Measurements from ENCODE around the gene CAPN3.

The CAPN3 gene

DNA sequence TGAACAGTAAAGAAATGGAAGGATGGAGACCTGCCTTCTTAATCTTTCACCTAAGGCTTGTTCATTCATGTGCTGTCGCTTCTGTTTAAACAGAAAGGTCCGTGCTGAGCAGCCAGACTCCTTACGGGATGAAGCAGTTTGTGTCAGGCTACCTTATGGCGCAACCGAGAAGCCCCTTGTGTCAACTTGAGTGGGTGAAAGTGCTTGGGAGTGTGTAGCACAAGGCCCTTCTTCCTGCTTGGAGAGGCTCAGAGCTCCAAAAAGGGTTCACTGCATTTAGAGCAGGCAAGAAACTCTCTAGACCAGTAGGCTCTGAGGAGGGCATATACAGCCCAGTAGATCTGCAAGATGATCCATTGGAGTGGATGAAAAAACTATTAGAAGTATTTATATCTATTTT is 16.0 kb downstream of the CAPN3 start:
- Histone ChIP-seq H3K27me3 (replicated peaks; ENCODE audit: insufficient read depth, low read length) (no peaks in the 10 kb centered on the region), H3K4me1 (ENCODE audit: low read length) (no peaks in the 10 kb centered on the region), H3K79me2 (ENCODE audit: low read length) (no peaks in the 10 kb centered on the region), H3K36me3 (replicated peaks; ENCODE audit: insufficient read depth, low read length) (no peaks in the 10 kb centered on the region), H3K4me3 (ENCODE audit: low read length) (no peak overlapping the region), H3K27ac (ENCODE audit: low read length) (no peak overlapping the region), H3K9me3 (replicated peaks; ENCODE audit: insufficient read depth, low read length) (no peaks in the 10 kb centered on the region), H2AFZ (ENCODE audit: low read length) (no peak overlapping the region), H4K20me1 (ENCODE audit: insufficient read depth, low read length) (no peaks in the 10 kb centered on the region), H3K9ac (ENCODE audit: low read length) (no peak overlapping the region), H3K4me2 (ENCODE audit: low read depth, low read length) (no peak overlapping the region), H3K9me2 (replicated peaks; ENCODE audit: insufficient read depth, low read length) (no peaks in the 10 kb centered on the region), H3F3A (ENCODE audit: insufficient read depth, low read length) (no peaks in the 10 kb centered on the region)
- no peak for DNase-seq
- TF ChIP-seq, protein P1, sequence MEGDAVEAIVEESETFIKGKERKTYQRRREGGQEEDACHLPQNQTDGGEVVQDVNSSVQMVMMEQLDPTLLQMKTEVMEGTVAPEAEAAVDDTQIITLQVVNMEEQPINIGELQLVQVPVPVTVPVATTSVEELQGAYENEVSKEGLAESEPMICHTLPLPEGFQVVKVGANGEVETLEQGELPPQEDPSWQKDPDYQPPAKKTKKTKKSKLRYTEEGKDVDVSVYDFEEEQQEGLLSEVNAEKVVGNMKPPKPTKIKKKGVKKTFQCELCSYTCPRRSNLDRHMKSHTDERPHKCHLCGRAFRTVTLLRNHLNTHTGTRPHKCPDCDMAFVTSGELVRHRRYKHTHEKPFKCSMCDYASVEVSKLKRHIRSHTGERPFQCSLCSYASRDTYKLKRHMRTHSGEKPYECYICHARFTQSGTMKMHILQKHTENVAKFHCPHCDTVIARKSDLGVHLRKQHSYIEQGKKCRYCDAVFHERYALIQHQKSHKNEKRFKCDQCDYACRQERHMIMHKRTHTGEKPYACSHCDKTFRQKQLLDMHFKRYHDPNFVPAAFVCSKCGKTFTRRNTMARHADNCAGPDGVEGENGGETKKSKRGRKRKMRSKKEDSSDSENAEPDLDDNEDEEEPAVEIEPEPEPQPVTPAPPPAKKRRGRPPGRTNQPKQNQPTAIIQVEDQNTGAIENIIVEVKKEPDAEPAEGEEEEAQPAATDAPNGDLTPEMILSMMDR (IDR thresholded peaks at IDR 0.05; ENCODE audit: low read length) = no peak
- TF ChIP-seq EZH2 (optimal IDR thresholded peaks at IDR 0.05; ENCODE audit: low read depth, low read length) (no peak), EZH2phosphoT487 (IDR thresholded peaks at IDR 0.05; ENCODE audit: low read length) (no peak)

DNA sequence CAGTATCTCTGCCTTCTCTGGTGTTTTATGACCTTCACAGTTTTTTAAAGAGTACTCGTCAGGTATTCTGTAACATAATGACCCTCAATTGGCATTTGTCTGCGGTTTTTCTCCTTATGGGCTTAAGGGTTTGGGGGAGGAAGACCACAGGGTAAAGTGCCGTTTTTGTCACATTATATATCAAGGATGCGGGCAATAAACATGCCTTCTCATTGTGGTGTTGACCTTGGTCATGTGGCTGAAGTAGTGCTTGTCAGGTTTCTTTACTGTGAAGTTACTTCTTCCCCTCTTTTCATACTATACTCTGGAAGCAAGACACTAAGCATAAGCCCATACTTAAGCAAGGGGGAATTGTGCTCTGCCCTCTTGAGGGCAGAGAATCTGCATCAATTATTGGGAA is 16.6 kb downstream of the CAPN3 start:
- Histone ChIP-seq H3K9me3 (replicated peaks; ENCODE audit: insufficient read depth, low read length) (no peaks in the 10 kb centered on the region), H3K27me3 (replicated peaks; ENCODE audit: insufficient read depth, low read length) (no peaks in the 10 kb centered on the region), H3K27ac (ENCODE audit: low read length) (no peak overlapping the region), H3K36me3 (replicated peaks; ENCODE audit: insufficient read depth, low read length) (no peaks in the 10 kb centered on the region), H4K20me1 (ENCODE audit: insufficient read depth, low read length) (no peaks in the 10 kb centered on the region), H3F3A (ENCODE audit: insufficient read depth, low read length) (no peaks in the 10 kb centered on the region), H3K9ac (ENCODE audit: low read length) (no peak overlapping the region), H3K4me3 (ENCODE audit: low read length) (no peak overlapping the region), H3K9me2 (replicated peaks; ENCODE audit: insufficient read depth, low read length) (no peaks in the 10 kb centered on the region), H3K79me2 (ENCODE audit: low read length) (no peaks in the 10 kb centered on the region), H3K4me2 (ENCODE audit: low read depth, low read length) (no peak overlapping the region), H2AFZ (ENCODE audit: low read length) (no peak overlapping the region), H3K4me1 (ENCODE audit: low read length) (no peaks in the 10 kb centered on the region)
- TF ChIP-seq, protein P1 (IDR thresholded peaks at IDR 0.05; ENCODE audit: low read length) = no peak
- no peak for TF ChIP-seq EZH2phosphoT487 (IDR thresholded peaks at IDR 0.05; ENCODE audit: low read length)
- TF ChIP-seq EZH2 (optimal IDR thresholded peaks at IDR 0.05; ENCODE audit: low read depth, low read length) = no peak
- no peak for DNase-seq

DNA sequence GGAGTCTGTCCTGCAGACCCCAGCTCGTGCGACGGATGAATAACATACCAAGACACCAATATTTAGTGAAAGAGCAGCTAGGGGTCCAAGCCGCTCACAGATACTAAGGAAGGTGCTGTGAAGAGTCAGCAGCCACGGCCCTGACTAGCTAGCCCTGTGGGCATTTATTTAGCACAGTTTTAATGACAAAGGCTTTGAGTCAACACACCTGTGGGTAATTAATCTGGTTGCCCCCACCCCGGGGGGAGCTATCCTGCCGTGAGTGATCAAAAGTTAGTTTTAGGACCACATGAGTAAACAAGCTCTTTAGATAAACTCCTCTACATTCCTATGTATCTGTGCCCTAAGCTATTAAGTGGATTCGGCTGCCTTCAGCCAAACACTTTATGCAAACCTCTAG is 18.7 kb downstream of the CAPN3 start:
- Histone ChIP-seq H3K79me2 (ENCODE audit: low read length) (no peaks in the 10 kb centered on the region), H3K4me1 (ENCODE audit: low read length) (no peaks in the 10 kb centered on the region), H3K27ac (ENCODE audit: low read length) (no peak overlapping the region), H3K4me3 (ENCODE audit: low read length) (no peak overlapping the region), H2AFZ (ENCODE audit: low read length) (no peak overlapping the region), H3K36me3 (replicated peaks; ENCODE audit: insufficient read depth, low read length) (no peaks in the 10 kb centered on the region), H4K20me1 (ENCODE audit: insufficient read depth, low read length) (no peaks in the 10 kb centered on the region), H3K27me3 (replicated peaks; ENCODE audit: insufficient read depth, low read length) (no peaks in the 10 kb centered on the region), H3K9me3 (replicated peaks; ENCODE audit: insufficient read depth, low read length) (no peaks in the 10 kb centered on the region), H3K9me2 (replicated peaks; ENCODE audit: insufficient read depth, low read length) (no peaks in the 10 kb centered on the region), H3F3A (ENCODE audit: insufficient read depth, low read length) (no peaks in the 10 kb centered on the region), H3K4me2 (ENCODE audit: low read depth, low read length) (no peak overlapping the region), H3K9ac (ENCODE audit: low read length) (no peak overlapping the region)
- TF ChIP-seq, protein P1 (IDR thresholded peaks at IDR 0.05; ENCODE audit: low read length) = no peak
- TF ChIP-seq EZH2phosphoT487 (IDR thresholded peaks at IDR 0.05; ENCODE audit: low read length) (no peak), EZH2 (optimal IDR thresholded peaks at IDR 0.05; ENCODE audit: low read depth, low read length) (no peak)
- no peak for DNase-seq

All from MM.1S (cell line).